Activated CD8-positive, alpha-beta memory T cell treated with anti-CD3 and anti-CD28 coated beads for 4 hours (primary cell): ENCODE results near the gene ZNF532.
"Not testable (repeated sequence)": the region's sequence is repeated elsewhere in the genome, so short reads cannot be mapped to it uniquely, and the experiment has no call there.

ENCODE experiments used
- DNase-seq, 2 donors: peaks; one replicate each; pipeline ENCODE4 v3.0.0-alpha.2; 2020; ENCODE audit warnings: low read depth in 2 of 2

Gene ZNF532, protein sequence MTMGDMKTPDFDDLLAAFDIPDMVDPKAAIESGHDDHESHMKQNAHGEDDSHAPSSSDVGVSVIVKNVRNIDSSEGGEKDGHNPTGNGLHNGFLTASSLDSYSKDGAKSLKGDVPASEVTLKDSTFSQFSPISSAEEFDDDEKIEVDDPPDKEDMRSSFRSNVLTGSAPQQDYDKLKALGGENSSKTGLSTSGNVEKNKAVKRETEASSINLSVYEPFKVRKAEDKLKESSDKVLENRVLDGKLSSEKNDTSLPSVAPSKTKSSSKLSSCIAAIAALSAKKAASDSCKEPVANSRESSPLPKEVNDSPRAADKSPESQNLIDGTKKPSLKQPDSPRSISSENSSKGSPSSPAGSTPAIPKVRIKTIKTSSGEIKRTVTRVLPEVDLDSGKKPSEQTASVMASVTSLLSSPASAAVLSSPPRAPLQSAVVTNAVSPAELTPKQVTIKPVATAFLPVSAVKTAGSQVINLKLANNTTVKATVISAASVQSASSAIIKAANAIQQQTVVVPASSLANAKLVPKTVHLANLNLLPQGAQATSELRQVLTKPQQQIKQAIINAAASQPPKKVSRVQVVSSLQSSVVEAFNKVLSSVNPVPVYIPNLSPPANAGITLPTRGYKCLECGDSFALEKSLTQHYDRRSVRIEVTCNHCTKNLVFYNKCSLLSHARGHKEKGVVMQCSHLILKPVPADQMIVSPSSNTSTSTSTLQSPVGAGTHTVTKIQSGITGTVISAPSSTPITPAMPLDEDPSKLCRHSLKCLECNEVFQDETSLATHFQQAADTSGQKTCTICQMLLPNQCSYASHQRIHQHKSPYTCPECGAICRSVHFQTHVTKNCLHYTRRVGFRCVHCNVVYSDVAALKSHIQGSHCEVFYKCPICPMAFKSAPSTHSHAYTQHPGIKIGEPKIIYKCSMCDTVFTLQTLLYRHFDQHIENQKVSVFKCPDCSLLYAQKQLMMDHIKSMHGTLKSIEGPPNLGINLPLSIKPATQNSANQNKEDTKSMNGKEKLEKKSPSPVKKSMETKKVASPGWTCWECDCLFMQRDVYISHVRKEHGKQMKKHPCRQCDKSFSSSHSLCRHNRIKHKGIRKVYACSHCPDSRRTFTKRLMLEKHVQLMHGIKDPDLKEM (N-terminal part only)

DNA sequence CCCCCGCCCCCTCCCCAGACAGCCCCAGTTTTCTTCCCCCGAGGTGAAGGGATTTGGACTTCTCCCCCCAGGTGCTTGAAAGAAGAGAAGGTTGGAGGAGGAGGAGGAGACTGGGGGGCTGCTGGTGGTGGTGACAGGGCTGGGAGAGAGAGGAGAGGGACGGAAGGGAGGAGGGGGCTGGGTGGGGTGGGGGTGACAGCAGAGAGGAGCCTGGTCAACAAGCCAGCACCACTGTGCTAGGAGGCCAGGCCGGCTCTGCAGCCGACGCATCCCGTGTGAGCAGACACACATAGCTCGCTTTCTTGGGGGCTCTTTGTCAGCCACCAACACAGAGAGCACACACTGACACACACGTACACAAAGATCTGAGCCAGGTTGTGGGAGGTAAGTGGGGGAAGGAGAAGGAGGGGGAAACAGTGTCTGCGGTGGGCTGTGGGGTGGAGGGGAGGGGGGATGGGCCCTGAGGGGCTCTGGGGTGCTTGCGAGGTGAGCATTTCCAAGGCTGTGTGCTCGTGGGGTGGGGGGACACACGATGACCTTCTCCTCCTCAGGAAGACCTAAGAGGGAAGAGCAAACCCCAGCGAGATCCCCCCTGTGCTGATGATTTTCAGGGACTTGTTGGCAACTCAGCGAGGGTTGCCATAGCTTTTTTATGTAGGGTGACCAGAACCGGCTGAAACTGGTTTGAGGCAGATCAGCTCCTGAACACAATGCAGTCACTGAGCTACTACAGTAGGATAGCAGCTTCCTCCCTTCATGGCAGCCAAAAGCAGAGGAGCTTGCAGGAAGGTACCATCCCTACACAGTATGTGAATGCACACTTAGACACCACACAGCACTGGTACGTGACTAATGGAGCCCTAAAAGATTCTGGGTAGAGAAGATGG is at the start of gene ZNF532:
ZNF532 (plus strand) TSS at position 732 of the 887 bp plus-strand sequence. CDS start 53,411 bp downstream, outside the sequence.
- DNase-seq: no peak

DNA sequence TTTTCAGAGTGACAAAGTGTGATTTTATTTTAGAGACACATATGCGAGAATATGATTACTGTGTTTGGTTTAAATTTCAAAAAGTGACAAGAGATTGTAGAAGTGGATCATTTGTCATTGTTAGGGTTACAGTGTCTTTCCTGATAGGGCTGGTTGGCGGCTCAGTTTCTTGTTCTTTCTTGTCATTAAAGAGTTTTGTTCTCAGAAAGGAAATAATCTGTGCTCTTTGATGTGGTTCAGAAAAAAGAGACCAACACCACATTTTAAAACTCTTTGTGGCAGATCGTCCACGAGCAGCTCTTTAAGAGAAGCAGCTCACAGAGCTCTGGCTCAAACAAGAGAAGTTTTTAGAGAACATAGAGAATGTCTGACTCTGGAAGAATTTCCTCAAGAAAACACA is 45.6 kb upstream of the ZNF532 start:
- no peak for DNase-seq

DNA sequence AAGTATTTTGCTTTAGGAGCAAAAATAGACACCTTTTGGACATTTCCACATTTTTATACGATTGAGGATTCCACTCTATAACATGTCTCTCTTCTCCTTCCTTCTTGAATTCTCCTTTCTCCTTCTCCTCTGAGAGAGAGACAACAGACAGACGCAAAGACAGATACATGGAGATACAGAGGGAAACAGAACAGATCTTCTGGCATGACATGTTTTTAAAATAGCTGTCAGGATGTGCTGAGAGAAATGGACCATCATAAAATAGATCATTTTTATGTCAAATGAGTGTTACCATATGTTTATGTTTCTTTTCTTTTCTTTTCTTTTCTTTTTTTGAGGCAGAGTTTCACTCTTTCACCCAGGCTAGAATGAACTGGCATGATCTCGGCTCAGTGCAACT is 44.4 kb upstream of the ZNF532 start:
- no peak for DNase-seq

DNA sequence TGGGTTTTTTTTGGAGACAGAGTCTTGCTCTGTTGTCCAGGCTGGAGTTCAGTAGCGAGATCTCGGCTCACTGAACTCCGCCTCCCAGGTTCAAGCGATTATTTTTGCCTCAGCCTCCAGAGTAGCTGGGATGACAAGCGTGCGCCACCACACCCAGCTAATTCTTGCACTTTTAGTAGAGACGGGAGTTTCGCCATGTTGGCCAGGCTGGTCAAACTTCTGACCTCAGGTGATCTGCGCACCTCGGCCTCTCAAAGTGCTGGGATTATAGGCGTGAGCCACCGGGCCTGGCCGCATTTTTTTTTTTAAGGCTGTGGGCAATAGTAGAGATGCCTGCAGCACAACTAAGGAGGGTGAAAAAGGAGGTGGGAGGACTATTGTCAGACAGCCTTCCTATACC is 41.7 kb upstream of the ZNF532 start:
- DNase-seq: no peak

DNA sequence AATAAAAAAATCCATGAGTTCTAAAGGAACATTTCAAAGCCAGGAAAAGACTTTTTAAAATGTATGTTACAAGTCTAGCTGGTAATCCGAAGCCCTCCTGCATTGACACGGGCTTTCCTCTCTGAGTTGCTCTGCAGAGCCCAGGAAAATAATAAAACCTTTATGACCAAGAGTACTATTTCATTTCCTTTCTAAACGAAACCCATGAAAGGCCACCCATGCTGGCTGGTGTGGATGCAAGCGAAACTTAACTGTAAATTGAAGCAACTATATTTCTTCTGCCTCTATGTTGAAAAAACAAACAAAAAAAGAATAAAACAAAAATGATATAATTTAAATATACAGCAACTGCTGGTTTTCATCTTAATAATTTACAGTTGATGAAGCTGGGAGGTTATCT is 41.3 kb upstream of the ZNF532 start:
- no peak for DNase-seq

DNA sequence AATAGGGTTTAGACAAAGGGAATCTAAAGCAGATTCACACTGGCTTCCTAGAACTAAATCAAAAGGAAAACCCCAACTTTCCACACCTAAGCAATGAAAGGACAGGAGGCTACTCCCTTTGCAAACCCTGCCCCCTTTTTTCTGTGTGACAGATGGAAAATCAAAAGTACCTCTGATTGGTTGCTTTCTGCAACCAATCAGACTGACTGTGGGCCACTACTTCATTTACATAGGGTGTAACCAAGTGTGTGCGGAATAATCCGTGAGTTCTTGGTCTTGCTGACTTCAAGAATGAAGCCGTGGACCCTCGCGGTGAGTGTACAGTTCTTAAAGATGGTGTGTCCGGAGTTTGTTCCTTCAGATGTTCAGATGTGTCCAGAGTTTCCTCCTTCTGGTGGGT is 37.8 kb upstream of the ZNF532 start:
- DNase-seq: not testable (repeated sequence)

DNA sequence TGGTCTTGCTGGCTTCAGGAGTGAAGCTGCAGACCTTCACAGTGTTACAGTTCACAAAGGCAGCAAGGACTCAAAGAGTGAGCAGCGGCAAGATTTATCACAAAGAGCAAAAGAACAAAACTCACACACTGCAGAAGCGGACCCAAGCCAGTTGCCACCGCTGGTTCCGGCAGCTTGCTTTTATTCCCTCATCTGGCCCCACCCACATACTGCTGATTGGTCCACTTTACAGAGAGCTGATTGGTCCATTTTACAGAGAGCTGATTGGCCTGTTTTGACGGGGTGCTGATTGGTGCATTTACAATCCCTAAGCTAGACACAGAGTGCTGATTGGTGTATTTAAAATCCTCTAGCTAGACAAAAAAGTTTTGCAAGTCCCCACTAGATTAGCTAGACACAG is 37.2 kb upstream of the ZNF532 start:
- no peak for DNase-seq

DNA sequence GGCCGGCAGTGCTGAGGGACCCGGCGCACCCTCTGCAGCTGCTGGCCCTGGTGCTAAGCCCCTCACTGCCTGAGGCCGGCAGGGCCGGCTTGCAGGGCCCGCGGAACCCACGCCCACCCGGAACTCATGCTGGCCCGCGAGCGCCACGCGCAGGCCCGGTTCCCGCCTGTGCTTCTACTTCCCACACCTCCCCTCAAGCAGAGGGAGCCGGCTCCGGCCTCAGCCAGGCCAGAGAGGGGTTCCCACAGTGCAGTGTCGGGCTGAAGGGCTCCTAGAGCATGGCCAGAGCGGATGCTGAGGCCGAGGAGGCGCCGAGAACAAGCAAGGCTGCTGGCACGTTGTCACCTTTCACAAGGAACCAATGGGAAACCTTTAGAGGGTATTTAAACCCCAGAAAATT is 36.8 kb upstream of the ZNF532 start:
- DNase-seq: no peak

DNA sequence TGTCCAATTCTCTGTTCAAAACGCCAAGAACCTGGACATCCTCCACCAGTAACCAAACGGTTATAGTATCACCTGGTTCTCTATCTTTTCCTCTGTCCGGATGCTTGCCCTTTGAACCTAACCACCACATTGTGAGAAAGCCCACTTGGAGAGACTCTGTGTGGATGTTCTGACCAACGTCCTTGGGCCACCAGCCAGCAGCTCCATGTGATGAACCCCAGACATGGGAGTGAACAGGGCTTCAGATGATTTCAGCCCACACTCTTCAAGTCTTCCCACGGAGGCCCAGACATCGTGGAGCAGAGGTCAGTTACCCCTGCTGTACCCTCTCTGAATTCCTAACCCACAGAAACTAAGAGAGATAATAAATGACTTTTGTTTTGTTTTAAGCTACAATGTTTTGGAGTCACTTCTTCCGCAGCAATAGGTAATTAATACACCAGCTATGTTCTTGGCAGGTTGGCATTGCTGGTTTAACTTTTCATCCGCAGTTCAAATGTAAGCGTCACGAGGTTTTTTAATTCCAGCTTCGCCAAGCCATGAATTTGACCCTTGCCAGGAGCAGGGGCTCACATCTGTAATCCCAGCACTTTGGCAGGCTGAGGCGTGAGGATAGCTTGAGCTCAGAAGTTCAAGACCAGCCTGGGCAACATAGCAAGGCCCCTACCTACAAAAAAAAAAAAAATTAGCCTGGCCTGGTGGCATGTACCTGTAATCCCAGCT is 36.1 kb upstream of the ZNF532 start:
- no peak for DNase-seq

DNA sequence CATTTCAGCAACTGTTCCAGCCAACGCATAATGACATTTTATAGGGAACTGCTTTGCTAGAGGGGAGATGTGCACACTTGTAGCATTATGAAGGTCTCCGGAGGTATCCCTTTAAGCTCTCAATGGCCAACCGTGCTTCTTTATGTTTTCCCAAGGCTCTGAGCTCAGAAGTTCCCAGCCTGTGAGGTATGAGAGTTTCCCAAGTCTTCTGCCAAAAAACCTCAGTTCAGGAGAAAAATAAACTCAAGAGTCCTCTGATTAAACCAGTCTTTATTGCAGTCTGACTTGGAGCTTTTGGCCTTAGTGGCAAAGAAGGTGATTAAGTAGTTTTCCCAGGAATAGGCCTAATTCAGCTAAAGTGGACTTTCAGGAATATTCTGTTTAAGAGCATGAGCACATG is 35.4 kb upstream of the ZNF532 start:
- no peak for DNase-seq

DNA sequence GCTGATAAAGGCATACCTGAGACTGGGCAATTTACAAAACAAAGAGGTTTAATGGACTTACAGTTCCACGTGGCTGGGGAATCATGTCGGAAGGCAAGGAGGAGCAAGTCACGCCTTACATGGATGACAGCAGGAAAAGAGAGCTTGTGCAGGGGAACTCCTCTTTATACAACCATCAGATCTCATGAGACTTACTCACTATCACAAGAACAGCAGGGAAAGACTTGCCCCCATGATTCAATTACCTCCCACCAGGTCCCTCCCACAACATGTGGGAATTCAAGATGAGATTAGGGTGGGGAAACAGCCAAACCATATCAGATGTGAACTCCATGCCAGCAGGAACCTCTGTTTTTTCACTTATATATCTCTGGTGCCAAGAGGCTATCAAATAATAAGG is 34.8 kb upstream of the ZNF532 start:
- not testable (repeated sequence) for DNase-seq

DNA sequence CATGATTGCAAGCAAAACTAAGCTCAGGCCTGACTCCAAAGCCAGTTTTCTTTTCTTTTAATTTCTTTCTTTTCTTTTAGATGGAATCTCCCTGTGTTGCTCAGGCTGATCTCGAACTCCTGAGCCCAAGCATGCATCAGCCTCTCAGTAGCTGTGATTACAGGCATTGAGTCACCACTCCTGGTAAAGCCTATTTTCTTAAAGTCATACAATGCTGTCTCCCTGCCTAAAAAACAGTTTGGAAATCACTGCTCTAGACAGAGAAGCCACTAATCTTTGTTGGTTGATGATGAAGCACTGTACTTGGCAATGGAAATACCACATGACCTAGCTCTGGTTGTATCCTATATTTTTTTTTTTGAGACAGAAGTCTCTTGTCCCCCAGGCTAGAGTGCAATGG is 33.1 kb upstream of the ZNF532 start:
- no peak for DNase-seq

DNA sequence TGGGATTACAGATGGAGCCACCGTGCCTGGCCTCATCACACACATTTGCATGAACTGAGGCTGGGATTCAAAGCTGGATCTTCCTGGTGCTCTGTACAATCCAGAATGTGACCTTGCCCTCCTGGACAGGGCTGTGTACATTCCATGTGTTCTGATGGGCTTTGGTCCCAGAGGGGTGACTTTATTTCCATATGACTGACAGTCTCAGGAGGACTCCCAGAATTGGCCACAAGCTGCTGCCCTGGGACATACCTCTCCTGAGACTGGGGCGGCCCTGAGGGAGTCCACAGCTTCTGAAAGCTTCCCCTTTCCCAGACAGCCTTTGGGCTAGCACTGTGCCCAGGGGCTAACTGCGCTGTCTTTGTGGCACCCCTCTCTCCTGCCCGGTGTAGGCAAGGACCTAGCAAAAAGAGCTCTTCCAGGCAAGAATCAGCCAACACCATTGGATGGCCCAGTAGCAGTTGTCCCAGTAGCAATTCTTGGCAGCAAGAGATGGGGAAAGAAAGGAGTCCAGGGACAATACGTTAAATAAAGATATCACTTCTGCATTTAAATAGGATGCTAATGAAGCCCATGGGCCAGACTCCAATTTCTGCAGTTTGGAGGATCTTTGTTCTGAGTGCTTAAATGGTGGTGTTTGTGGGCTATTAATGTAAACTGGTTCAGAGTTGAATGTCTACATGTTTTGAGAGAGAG is 26.4 kb upstream of the ZNF532 start:
- DNase-seq: no peak

DNA sequence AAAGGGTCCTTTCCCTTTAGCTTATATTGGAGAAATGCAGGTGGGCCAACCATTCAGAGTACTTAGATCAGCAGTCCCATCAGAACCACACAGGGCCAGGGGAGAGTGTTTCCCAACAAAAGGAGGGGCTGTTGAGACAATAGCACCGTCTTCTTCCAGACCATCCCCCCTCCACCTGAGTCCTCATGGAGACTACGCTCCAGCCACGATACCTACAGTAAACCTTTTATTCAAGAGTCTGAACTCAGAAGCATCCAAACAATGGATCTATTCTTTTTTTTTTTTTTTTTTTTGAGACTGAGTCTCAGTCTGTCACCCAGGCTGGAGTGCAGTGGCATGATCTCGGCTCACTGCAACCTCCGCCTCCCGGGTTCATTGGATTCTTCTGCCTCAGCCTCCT is 25.7 kb upstream of the ZNF532 start:
- no peak for DNase-seq

DNA sequence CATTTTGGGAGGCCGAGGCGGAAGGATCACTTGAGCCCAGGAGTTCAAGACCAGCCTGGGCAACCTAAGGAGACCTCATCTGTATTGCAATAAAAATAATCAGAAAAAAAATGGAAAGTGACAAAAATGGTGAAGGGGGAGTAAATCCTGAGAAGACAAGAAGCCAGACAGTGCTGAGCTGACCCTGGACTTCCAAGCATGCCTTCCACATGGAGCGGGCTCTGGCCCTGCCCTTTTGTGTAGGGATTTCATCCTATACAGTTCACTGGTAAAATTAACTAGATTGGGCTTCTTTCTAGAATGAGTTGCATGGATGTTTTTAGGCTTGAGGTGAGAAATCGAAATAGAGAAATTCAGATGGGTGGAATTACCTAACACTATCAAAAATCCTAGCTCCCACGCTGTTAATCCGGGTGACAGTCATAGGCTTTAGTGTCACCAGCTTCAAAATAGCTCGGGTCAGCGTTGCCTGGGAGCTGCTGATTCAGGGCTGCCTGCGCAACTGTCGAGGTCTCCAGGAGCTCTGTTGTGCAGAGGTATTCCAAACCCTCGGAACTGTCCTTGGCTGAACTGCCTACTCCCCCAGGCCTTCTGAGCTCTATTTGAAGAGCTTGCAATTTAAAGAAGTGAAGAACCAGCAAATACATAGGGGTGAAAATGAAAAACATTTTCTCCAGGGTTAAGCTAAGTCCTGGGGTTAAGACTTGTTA is 21.5 kb upstream of the ZNF532 start:
- DNase-seq: no peak

DNA sequence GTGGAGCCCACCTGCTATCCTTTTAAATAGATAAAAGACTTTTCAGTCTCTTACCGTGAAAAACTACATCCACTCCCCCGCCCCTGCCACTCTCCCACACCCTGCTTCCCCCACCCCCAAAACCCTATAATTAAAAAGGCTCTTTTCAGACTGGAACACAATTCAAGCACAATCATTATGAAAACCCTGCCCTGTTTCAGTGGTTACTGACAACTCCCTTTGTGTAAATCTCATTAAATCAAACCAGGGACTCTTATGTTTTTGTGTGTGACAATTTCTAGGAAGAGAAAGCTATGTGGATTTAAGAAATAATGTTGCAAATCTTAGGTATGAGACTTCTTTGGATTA is 21.0 kb upstream of the ZNF532 start:
- no peak for DNase-seq

DNA sequence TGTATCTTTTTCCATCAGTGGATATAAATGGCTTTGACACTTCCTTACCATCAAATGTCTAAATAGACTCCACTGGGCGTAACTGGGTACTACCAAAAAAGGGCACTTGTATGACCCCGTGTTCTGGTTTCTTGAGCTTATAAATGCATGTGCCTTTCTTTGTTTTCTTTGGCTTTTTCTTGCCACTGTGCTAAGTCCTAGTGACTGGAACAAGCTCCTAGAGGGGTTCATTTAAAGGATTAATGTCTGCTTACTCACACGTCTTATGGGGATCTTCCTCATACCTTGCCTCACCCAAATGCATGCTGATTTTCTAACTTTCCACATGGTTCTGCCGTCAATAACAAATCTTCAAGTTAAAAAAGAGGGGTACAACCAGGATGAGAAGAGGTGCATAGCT is 19.8 kb upstream of the ZNF532 start:
- no peak for DNase-seq

DNA sequence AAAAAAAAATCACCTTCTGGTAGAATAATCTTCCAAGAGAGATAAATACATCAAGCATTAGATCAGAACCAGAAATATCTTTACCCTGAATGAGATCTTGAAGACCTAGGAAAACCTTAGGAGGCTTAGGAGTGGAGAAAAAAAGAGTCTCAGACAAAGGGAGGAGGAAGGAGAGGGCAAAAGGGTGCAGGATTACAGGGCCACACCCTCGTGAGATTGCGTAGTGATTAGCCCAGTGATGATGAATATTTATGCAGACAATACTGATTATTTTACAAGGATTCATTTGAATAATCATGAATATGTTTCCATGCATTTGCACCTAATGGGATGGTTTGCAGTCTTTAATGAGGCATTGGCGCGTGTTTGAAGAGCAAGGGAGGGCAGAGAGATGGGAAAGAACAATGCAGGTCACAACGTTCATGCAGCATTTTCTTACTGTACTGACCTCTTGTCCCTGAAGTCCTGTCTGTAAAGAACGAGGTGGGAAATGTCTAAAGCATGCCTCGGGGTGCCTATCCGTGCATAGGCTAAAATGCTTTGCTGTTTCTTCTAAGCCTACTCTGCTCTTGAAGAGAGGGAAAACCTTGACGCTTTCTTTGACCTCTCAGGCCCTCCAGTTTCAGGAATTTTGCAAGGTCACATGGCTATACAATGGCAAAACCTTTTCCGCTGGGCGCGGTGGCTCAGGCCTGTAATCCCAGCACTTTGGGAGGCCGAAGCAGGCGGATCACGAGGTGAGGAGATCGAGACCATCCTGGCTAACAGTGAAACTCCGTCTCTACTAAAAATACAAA is 18.6 kb upstream of the ZNF532 start:
- DNase-seq: no peak
